ENCODE data around the gene VAMP8.
"Not testable (repeated sequence)": the region's sequence is repeated elsewhere in the genome, so short reads cannot be mapped to it uniquely, and the experiment has no call there.

VAMP8 gene

DNA sequence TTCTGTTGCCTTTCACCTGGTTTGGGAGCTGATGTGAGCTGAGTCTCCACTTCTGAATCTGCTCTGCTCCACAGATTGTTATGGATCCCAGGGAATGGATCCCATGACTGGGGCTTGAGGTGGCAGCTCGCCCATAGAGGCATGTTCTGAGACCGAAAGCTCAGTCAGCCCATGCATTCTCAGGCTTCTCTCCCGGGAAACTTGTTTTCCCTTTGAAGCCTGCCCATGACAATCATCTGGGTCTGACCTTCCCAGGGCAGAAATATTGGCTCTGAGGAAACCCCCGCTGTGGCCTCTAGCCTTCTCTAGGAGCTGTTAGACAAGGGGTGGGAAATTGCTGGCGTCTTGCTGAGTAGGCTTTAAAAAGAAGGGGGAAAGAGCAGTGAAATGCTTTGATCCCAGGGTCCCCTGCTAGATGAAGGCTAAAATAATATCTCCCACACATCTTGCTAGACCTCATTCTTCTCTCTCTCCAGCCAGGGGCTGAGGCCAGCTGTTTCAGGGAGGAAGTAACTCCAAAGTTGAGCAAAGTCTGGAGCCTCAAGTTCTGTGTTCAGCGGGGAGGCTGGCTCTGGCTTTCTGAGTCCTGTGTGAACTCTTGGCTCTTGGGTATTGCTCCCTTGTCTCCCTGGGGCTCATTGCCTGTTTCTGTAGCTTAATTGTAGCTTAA is 2.0 kb downstream of the VAMP8 start:
- peak; percentile 80 for DNase-seq (ENCODE audit: low read depth, low spot score)

DNA sequence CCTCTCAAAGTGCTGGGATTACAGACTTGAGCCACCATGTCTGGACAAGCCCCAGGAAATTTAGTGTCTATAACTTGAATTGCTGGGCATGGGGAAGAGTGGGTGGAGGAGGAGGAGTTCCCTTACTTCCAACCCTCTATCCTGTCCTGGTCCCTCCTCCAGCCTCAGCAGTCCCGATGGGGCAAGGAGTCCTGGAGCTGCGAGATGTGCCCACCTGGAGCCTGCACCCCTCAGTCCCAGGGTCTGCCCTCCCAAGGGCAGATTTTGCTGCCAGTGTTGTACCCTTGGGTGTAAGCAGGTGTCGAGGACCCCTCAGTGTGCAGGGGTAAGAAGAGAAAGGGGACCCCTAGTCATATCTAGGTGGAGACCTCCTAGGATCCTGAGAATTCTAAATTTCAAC is 2.8 kb downstream of the VAMP8 start:
- DNase-seq (ENCODE audit: low read depth, low spot score), result no peak

DNA sequence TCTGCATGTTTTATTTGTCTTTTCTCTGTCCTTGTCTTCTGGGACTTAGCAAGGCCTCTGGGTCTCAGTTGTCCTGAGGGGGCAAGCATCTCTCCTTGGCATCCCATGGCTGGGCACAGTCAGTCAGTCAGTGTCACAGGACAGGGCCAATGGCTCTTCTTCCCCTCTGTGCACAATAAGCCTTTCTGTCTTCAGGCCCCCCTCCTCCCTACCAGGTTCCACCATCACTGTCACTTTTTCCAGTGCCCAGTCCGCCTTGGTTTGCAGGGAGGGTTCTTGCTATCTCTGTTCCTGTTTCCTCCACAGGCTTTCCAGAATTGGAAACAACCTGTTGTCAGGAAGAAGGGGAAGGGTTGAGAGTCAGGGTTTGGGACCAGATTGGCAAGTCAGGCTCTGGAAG is 5.1 kb downstream of the VAMP8 start:
- DNase-seq (ENCODE audit: low read depth, low spot score), result no peak

DNA sequence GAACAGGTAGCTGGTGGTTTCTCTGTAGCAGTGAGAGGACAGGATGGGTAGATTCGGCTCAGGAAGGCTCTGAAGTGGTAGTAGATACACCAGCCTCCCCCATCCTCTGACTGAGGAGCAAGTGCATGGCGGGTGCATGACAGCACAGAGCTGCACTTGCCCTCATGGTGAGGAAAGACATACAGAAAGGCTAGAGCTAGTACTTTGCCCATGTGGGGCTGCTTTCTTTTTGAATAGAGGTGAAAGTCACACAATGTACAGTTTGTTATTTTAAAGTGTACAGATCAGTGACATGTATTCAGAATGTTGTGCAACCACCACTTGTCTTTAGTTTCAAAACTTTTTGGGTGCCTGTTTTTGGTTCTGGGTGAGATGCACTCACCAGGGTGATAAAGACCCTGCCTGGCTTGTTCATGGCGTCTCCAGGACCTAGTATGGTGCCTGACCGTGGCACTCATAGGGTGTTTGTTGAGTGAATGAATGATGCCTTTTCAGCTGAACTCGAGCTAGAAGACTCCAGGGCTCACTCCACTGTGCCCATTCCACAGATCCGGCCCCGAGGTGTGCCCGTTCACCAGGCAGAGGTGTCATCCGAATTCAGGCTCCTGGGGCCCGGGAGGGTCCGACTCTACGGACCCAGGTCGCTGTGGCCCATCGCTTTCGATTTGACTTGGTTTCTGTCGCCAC is 6.4 kb downstream of the VAMP8 start:
- no peak for DNase-seq (ENCODE audit: low read depth, low spot score)

DNA sequence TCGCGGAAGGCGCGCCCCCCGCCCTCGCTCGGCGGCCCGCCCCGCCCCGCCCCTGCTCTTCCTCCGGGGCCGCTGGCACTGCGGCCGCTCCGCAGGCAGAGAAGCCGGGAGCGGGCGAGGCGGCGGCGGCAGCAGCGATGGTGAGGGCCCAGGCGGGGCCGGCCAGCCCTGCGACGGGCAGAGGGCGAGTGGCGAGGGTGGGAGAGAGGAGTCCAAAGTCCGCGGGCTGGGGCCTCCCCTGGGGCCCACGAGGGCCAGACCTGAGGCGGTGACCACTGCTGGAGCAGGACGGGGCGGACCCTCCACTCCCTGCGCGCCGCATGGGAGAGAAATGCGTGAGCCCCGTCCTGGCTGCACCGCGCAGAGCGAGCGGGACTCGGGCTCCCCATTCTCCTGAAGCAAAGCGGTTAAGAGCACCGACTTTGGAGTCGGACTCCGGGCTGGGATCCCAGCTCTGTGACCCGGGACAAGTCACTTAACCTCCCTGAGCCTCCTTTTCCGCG is 7.0 kb downstream of the VAMP8 start, which contains the start of gene VAMP5:
VAMP5 (plus strand) TSS at position 78 of the 503 bp plus-strand sequence; CDS start at position 138, 60 bp downstream.
- DNase-seq (ENCODE audit: low read depth, low spot score), result no peak

DNA sequence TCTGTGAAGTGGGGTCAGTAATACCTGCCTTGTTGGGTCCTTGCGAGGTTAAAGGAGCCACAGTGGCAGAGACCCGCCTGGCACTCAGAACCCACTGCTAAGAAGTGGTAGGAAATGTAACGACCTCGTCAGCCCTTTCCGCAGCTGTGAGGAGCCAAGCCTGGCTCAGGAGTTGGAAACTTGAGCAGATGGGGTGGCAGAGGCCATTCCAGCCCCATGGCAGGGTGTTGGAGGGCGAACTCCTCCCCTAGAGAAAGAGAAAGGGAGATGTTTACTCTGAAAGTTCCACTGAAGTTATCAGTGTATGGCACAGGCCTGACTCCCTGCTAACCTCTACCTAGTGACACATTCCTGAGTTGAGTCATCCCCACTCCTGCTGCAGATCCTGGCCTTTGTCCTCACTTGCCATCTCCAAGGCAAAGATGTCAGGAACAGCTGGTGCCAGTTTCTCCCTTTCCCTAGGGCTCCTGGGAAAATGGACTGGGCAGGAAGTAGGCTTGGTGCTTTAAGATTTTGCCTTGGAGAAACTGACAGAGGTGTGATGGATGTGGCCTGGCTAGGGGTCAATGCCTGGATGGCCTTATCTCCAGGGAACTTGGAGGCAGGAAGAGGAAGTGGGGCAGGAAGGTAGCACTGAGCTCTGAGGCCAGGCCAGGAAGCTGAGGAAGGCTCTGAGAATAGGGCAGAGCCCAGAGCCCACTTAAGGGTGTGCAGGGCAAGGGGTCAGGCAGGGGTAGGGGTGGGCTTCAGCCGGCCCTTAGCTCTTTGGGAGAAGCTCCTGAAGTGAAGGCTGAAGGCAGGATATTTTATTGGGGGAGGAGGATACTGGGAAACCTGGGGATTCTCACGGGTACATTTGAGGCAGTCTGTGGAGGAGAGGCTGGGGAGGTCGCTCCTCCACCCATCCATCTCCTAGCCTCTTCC is 7.7 kb downstream of the VAMP8 start:
- DNase-seq (ENCODE audit: low read depth, low spot score), result no peak

DNA sequence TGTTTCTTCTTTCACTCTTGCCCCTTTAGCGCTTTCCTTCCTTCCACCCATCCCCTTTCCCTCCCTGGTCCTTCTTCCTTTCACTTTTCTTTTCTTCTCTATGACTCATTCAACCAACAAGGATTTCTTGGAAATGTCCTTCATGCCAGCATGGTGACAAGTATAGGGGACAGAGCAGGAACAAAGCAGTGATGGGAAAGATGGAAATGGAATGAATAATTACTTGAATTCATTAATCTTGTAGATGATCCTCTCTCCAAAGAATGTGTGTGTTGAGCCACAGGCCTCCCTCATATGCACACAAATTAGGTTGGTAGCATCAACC is 8.4 kb downstream of the VAMP8 start:
- DNase-seq (ENCODE audit: low read depth, low spot score), result no peak

DNA sequence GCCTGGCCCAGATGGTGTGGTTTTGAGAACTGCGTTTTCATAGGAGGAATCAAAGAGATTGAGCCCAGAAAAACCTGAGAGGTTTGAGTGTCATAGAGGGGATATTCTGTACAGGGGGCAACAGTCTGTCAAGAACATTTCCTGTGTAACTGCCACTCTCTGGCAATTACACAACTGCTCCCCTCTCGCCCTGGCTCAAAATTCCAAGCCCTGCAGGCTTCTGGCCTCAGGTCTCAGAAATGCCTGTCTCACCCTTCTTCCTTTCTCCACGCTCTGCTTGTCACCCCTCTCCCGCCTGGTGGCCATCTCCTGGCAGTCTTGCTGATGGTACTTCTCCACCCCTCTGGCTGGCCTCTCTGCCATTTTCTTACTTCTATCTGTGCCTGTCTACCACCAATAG is 10.8 kb downstream of the VAMP8 start:
- no peak for DNase-seq (ENCODE audit: low read depth, low spot score)

DNA sequence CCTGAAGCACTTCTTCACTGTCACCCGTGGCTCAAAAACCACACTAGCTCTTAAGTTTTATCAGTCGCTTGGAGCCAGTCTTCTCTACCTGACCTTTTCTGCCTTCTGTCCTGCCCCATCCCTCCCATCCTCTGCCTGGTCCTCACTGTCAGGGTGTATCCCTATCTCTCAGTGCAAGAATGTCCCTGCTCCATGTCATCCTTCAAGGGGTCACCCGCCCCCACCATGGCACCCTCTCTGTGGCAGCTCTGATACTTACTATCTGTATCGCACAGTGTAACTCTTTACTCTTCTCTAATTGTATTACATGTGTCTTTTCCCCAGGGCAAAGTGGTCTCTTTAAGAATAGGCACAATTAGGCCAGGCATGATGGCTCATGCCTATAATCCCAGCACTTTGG is 11.3 kb downstream of the VAMP8 start:
- DNase-seq (ENCODE audit: low read depth, low spot score), result no peak

DNA sequence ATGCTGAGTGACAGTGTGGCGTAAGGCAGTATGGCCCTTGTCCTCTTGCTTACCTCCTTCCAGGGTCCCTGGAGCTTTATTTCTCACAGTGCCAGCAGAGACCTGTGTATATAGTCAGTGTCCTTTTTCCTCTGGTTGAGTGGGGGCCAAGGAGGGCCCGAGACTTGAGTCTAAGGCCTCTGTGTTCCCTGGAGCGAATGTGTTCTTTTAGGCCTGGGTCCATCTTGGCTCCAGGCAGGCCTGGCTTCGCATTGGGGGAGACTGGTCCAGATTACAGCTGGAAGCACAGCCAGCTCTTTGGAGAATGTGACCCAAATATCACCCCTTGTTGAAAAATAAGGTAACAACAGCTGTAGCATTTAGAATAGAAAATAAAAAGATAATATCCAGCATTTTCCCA is 11.8 kb downstream of the VAMP8 start:
- no peak for DNase-seq (ENCODE audit: low read depth, low spot score)

DNA sequence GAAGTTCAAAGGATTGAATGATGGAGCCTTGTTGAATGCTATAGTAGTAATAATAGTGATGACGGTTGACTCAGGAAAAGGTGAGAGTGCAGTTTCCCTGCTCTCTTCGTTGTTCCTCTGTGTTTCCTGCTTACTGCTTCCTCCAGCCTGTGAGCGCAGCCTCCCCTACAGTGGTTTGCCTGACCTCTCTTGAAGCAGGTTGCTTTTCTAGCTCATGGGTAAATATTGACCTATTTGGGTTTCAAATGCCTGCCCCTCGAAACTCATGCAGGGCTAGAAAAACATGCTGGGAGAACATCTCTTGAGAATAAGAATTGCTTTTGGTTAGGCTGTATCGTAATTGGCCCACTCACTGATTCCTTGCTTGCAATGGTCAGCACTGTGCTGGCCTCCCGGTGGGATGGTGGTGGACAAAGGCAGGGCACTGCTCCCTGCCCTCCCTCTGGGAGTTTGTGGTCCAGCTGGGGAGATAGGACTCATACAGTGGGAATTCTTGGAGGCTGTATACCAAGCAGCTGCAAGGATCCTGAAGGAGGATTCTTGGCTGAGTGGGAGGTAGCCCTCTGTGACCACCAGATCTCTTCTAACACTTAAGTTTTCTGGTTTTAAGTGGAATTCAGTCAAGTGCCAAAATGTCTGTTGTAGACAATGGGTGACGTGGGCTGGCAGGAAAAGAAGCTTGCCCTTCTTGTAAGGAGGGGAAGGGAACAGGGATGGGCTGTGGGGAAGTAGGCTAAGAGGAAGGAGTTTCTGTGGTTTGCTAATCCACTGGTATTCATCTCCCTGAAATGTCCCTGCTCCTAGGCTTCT is 12.8 kb downstream of the VAMP8 start:
- peak; percentile 100 for DNase-seq (ENCODE audit: low read depth, low spot score)

DNA sequence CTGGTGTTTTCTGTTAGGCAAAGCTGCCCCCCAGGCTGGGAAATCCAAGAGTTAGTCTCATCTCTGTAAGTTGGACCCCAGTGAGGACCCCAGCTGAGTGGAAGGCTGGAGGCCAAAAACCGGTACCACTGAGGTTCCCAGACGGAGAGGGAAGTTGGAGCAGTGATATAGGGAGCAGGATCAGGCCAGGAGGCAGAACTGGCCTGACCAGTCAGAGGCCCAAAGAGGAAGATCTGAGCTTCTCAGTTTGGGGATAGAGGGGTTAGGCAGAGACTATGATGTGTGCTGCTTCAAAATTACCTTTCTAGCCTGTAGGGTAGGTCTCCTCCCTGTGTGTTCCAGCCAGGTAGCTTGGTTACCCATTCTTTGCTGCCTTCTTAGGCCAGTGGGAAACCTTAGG is 13.6 kb downstream of the VAMP8 start:
- DNase-seq (ENCODE audit: low read depth, low spot score), result no peak

DNA sequence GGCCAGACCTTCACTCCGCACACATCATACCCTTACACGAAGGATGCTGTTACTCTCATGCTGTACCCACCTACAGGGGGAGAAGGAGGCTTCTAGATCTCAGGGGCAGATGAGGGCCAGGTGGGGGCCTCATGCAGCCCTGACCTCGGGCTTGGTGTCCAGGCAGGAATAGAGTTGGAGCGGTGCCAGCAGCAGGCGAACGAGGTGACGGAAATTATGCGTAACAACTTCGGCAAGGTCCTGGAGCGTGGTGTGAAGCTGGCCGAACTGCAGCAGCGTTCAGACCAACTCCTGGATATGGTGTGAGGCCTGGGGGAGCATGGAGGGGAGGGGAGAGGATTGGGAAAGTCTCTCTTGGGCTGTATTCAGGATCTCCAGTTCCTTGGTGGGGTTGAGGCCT is 14.2 kb downstream of the VAMP8 start:
- DNase-seq (ENCODE audit: low read depth, low spot score), result no peak

DNA sequence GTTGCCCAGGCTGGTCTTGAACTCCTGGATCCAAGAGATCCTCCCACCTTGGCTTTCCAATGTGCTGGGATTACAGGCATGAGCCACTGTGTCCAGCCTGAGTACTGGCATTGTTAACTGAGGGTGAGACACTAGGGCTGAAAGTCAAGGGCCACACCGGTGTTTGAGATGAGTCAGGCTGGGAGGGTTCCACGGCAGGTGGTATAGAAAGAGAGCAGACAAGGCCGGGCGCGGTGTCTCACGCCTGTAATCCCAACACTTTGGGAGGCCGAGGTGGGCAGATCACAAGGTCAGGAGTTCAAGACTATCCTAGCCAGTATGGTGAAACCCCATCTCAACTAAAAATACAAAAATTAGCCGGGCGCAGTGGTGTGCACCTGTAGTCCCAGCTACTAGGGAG is 14.9 kb downstream of the VAMP8 start:
- DNase-seq (ENCODE audit: low read depth, low spot score), result not testable (repeated sequence)

DNA sequence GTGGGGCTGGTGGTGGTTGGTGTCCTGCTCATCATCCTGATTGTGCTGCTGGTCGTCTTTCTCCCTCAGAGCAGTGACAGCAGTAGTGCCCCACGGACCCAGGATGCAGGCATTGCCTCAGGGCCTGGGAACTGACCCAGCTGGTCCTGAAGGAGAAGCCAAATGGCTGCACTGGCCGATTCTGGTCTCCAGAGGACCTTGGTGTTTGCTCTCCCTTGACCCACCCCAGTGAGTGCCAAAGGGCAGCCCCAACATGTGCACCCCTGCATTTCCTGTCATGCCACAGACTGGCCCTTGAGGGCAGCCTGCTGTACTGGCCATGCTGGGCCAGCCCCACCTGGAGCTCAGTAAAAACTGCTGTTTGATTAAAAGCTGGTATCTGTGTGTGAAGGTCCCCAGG is 15.6 kb downstream of the VAMP8 start:
- DNase-seq (ENCODE audit: low read depth, low spot score), result no peak

DNA sequence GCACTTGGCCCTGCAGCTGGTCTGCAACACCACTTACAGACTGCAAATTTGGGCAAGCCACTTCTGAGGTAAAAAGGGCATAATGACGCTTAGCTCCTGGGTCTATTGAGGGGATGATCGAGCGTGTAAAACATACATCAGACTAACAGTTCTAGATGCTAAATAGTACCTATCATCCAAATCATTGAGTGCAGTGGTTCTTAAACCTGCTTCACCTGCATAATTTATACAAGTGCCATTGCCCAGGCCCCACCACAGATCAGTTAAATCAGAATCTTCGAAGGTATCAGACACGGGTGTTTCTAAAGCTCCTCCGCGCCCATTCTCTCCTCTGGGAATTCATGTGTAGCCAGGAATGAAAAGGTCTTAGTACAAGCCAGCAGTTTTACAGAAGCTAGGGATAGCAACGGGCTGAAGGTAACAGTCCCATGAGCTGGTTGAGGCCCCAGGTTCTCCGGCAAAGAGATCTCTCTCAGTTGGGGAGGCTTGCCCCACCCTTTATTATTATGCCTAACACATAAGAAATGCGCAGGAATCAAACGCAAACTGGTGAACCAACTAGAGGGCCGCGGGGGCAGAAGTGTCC is 17.4 kb downstream of the VAMP8 start:
- DNase-seq (ENCODE audit: low read depth, low spot score), result no peak

DNA sequence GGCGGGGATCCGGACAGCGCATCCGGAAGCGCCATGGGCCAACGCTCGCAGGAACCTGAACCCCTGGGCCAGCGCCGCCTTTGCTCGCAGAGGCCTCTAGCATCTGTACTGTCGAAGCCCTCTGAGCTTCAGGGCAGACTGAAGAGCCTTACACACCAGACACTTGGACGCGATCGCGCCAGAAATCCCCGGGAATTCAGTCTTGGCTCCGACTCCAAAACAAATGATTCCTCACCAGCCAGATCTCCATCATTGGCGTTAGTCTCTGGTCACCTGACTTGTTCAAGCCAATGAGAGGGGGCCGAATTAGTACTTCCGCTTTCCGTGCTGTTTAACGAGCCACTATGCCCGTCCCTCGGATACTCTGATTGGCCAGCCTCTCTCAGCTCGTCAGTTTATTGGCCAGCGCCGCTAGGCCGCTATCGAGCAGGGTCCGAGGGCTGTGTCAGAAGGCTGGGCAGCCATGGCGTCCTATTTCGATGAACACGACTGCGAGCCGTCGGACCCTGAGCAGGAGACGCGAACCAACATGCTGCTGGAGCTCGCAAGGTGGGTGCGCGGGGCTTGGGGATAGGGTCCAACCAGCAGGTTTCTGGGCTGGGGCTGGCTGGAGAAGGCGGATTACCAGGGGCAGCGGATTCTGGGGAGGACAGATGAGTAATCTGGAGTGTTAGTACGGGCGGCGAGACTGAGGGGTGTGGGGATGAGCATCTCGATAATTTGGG is 18.1 kb downstream of the VAMP8 start, which contains the start of gene RNF181:
RNF181 (plus strand) TSS at position 445 of the 725 bp plus-strand sequence; CDS start at position 464, 19 bp downstream.
- peak; percentile 92 for DNase-seq (ENCODE audit: low read depth, low spot score)

DNA sequence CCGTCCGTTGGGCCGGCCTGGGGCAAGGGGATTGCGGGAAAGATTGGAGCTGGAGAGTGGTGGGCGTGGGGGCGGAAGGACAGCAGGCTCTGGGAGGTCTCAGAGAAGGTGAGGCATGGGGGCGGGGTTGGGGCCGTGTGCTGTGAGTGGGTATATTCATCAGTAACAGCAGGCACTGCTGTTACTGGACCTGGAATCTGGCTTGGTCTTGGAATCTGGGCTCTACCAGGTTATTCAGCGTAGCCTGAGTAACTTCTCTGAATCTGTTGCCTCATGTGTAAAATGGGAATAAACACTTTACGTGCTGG is 18.6 kb downstream of the VAMP8 start:
- DNase-seq (ENCODE audit: low read depth, low spot score), result no peak

DNA sequence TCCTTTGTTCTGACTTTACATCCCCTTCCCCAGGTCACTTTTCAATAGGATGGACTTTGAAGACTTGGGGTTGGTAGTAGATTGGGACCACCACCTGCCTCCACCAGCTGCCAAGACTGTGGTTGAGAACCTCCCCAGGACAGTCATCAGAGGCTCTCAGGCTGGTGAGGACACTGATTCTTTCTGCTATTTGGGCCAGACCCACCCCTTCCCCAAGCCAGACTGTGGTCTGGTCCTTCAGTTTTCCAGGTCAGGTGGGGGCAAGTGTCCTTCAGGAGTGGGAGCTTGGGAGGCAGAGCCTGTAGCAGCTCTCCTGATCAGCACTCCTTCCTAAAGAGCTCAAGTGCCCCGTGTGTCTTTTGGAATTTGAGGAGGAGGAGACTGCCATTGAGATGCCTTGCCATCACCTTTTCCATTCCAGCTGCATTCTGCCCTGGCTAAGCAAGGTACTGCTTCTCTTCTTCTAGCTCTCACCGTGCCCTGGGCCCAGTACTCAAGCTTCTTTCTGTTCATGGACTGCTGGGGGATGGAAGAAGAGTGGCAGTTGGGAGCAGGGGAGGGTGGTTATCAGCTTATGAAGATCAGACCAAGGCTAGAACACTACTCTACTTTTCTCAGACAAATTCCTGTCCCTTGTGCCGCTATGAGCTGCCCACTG is 19.2 kb downstream of the VAMP8 start:
- DNase-seq (ENCODE audit: low read depth, low spot score), result no peak

DNA sequence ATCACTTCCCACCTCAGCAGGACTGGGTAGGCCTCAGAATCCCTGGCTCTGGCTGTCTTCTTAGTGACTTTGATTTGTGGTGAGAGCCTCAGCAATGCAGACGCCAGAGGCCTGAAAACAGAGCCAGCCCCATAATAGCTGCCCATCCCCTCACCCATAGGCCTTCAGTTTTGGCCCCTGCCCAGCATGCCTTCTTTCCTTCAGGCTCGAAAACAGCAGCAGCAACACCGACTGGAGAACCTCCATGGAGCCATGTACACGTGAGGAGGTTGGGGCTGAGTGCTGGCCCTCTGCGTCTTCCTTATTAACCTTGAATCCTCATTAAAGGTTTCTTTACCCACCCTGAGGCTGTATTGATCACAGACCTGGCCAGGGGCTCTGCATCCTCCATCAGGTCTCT is 19.9 kb downstream of the VAMP8 start:
- no peak for DNase-seq (ENCODE audit: low read depth, low spot score)
